Natural killer cell treated with Interleukin-12 subunit alpha and Interleukin-12 subunit beta and Interleukin-15 and Interleukin-18, amount 100 ng/mL, for 72 hours (primary cell): Measurements from ENCODE around the gene CHD9NB. TPM values are rescaled to one million over a fixed set of nuclear protein-coding genes. Genes with fewer than 3 reads are reported as not detected.
"Not testable (repeated sequence)": the region's sequence is repeated elsewhere in the genome, so short reads cannot be mapped to it uniquely, and the experiment has no call there.

Source experiments
- ATAC-seq, 2 donors: fragments of 150-1000 bp; cut with Tn5 transposase in 1 of 2; sonication (Bioruptor Pico), chemical (Tn5 transposase) in 1 of 2; 2 replicates each; pipeline ENCODE4 v1.10.0; 2021
- DNase-seq: peaks from one replicate; pipeline ENCODE4 v3.0.0; 2022; ENCODE audit warnings: low spot score
- H3K27ac Mint-ChIP-seq, 2 donors: 1 replicate in 1 of 2; 2 replicates in 1 of 2; pipeline ENCODE4 v1.8.0; 2022; ENCODE audit warnings: mixed read lengths in 2 of 2, mild to moderate bottlenecking in 1 of 2, moderate library complexity in 1 of 2
- H3K27me3 Mint-ChIP-seq, 2 donors: 1 replicate in 1 of 2; 2 replicates in 1 of 2; pipeline ENCODE4 v1.8.0; 2022; ENCODE audit warnings: mixed read lengths in 2 of 2
- H3K36me3 Mint-ChIP-seq: one replicate; pipeline ENCODE4 v1.8.0; 2022; ENCODE audit warnings: mixed read lengths
- H3K4me1 Mint-ChIP-seq, 2 donors: 1 replicate in 1 of 2; 2 replicates in 1 of 2; pipeline ENCODE4 v1.8.0; 2022; ENCODE audit warnings: low read depth in 2 of 2, mixed read lengths in 2 of 2, mild to moderate bottlenecking in 1 of 2
- H3K4me3 Mint-ChIP-seq: one replicate; pipeline ENCODE4 v1.8.0; 2022; ENCODE audit warnings: mixed read lengths
- H3K9me3 Mint-ChIP-seq: 2 replicates; pipeline ENCODE4 v1.8.0; 2022; ENCODE audit warnings: mixed read lengths
- total RNA-seq, 2 donors: library from RNA; stranded (reverse); gene quantifications; one replicate each; pipeline ENCODE4 v1.2.3, GENCODE V29; 2022

Gene CHD9NB
- total RNA-seq, 2 donors from 2014 or later, result 0.17 TPM; not detected in 1

GRCh38 chr16:53078247-53078646 lies 25.6 kb upstream of the CHD9NB start:
- Mint-ChIP-seq H3K27me3 (no peaks in the 10 kb centered on the region), H3K36me3 (no peaks in the 10 kb centered on the region), H3K4me1 (peaks cover 5 to 18% of the 10 kb centered on the region in 2 donors), H3K27ac (no peak overlapping the region), H3K4me3 (no peak overlapping the region), H3K9me3 (no peaks in the 10 kb centered on the region)
- no peak for ATAC-seq
- DNase-seq, result no peak

- H3K4me1 Mint-ChIP-seq, result peaks cover 1 to 17% of the 10 kb centered on the region in 2 donors
- H3K9me3 Mint-ChIP-seq, ATAC-seq, H3K27ac Mint-ChIP-seq, H3K36me3 Mint-ChIP-seq, H3K4me3 Mint-ChIP-seq, H3K27me3 Mint-ChIP-seq, DNase-seq: not testable (repeated sequence)
These were observed 22.8 kb upstream of the CHD9NB start for GRCh38 chr16:53075461-53075860.

- not testable (repeated sequence) for H3K4me3 Mint-ChIP-seq
- H3K4me1 Mint-ChIP-seq, result peaks cover 11 to 29% of the 10 kb centered on the region in 2 donors
These were observed 21.6 kb upstream of the CHD9NB start for GRCh38 chr16:53074296-53074695.

GRCh38 chr16:53073022-53073421 lies 20.3 kb upstream of the CHD9NB start:
- H3K27ac Mint-ChIP-seq, result peak overlapping the region in 1 of 2 donors; percentile 37
- no peak overlapping the region for H3K4me3 Mint-ChIP-seq
- H3K4me1 Mint-ChIP-seq, result peaks cover 21 to 32% of the 10 kb centered on the region in 2 donors
- no peaks in the 10 kb centered on the region for H3K9me3 Mint-ChIP-seq
- H3K36me3 Mint-ChIP-seq, result peaks cover 5% of the 10 kb centered on the region
- no peaks in the 10 kb centered on the region for H3K27me3 Mint-ChIP-seq
- ATAC-seq, result no peak
- DNase-seq, result no peak

More at GRCh38 chr16:53074296-53074695, 21.6 kb upstream of the CHD9NB start:
- not testable (repeated sequence) for DNase-seq, H3K36me3 Mint-ChIP-seq, H3K9me3 Mint-ChIP-seq, ATAC-seq, H3K27ac Mint-ChIP-seq, H3K27me3 Mint-ChIP-seq

- Mint-ChIP-seq H3K27ac (no peak overlapping the region), H3K4me3 (no peak overlapping the region), H3K36me3 (peaks cover 5% of the 10 kb centered on the region), H3K4me1 (peaks cover 26 to 38% of the 10 kb centered on the region in 2 donors), H3K9me3 (no peaks in the 10 kb centered on the region), H3K27me3 (no peaks in the 10 kb centered on the region)
- DNase-seq (no peak), ATAC-seq (no peak)
These were observed 19.1 kb upstream of the CHD9NB start for GRCh38 chr16:53071748-53072301.

GRCh38 chr16:53069772-53070171 lies 17.1 kb upstream of the CHD9NB start:
- peak overlapping the region in 1 of 2 donors; percentile 32 for H3K27ac Mint-ChIP-seq
- peaks cover 34 to 54% of the 10 kb centered on the region in 2 donors for H3K4me1 Mint-ChIP-seq
- H3K27me3 Mint-ChIP-seq, result no peaks in the 10 kb centered on the region
- DNase-seq, result no peak
- H3K36me3 Mint-ChIP-seq, result peaks cover 5% of the 10 kb centered on the region
- peak overlapping the region; percentile 46 for H3K4me3 Mint-ChIP-seq
- H3K9me3 Mint-ChIP-seq, result no peaks in the 10 kb centered on the region
- no peak for ATAC-seq

GRCh38 chr16:53068423-53068833 lies 15.7 kb upstream of the CHD9NB start:
- peaks cover 36 to 57% of the 10 kb centered on the region in 2 donors for H3K4me1 Mint-ChIP-seq
- peak overlapping the region; percentile 13 to 69 for H3K27ac Mint-ChIP-seq
- DNase-seq, result no peak
- peak overlapping the region; percentile 81 for H3K4me3 Mint-ChIP-seq
- no peaks in the 10 kb centered on the region for H3K9me3 Mint-ChIP-seq
- H3K27me3 Mint-ChIP-seq, result no peaks in the 10 kb centered on the region
- peak; percentile 67 to 80 for ATAC-seq
- peaks cover 5% of the 10 kb centered on the region for H3K36me3 Mint-ChIP-seq

- no peak for ATAC-seq
- Mint-ChIP-seq H3K27ac (peak overlapping the region in 1 of 2 donors; percentile 69), H3K4me3 (peak overlapping the region; percentile 81), H3K36me3 (peaks cover 5% of the 10 kb centered on the region), H3K4me1 (peaks cover 36 to 57% of the 10 kb centered on the region in 2 donors), H3K27me3 (no peaks in the 10 kb centered on the region), H3K9me3 (no peaks in the 10 kb centered on the region)
- no peak for DNase-seq
These were observed 15.0 kb upstream of the CHD9NB start for GRCh38 chr16:53067675-53068074.

GRCh38 chr16:53065461-53066061 lies 12.9 kb upstream of the CHD9NB start:
- Mint-ChIP-seq H3K4me1 (peaks cover 45 to 63% of the 10 kb centered on the region in 2 donors), H3K4me3 (no peak overlapping the region), H3K36me3 (peaks cover 5% of the 10 kb centered on the region)

GRCh38 chr16:53064081-53064578 lies 11.4 kb upstream of the CHD9NB start:
- DNase-seq (no peak), ATAC-seq (no peak)
- no peaks in the 10 kb centered on the region for H3K9me3 Mint-ChIP-seq
- no peaks in the 10 kb centered on the region for H3K27me3 Mint-ChIP-seq
- H3K36me3 Mint-ChIP-seq, result peaks cover under 1% of the 10 kb centered on the region
- H3K27ac Mint-ChIP-seq, result no peak overlapping the region
- peaks cover 32 to 51% of the 10 kb centered on the region in 2 donors for H3K4me1 Mint-ChIP-seq
- no peak overlapping the region for H3K4me3 Mint-ChIP-seq

More at GRCh38 chr16:53065461-53066061, 12.9 kb upstream of the CHD9NB start:
- Mint-ChIP-seq H3K27ac (no peak overlapping the region), H3K27me3 (no peaks in the 10 kb centered on the region), H3K9me3 (no peaks in the 10 kb centered on the region)
- DNase-seq (no peak), ATAC-seq (no peak)

GRCh38 chr16:53061701-53062159 lies 9.0 kb upstream of the CHD9NB start:
- DNase-seq, result no peak
- Mint-ChIP-seq H3K4me3 (no peak overlapping the region), H3K36me3 (no peaks in the 10 kb centered on the region), H3K4me1 (peaks cover 33 to 49% of the 10 kb centered on the region in 2 donors), H3K9me3 (no peaks in the 10 kb centered on the region), H3K27me3 (no peaks in the 10 kb centered on the region), H3K27ac (no peak overlapping the region)
- peak in 1 of 2 donors; percentile 46 for ATAC-seq

- Mint-ChIP-seq H3K9me3 (no peaks in the 10 kb centered on the region), H3K4me3 (no peak overlapping the region), H3K4me1 (peaks cover 33 to 45% of the 10 kb centered on the region in 2 donors), H3K27me3 (no peaks in the 10 kb centered on the region), H3K27ac (no peak overlapping the region), H3K36me3 (no peaks in the 10 kb centered on the region)
- DNase-seq (no peak), ATAC-seq (no peak)
These were observed 8.6 kb upstream of the CHD9NB start for GRCh38 chr16:53061256-53061655.

- Mint-ChIP-seq H3K4me3 (no peak overlapping the region), H3K27ac (no peak overlapping the region), H3K27me3 (no peaks in the 10 kb centered on the region), H3K4me1 (peaks cover 28 to 38% of the 10 kb centered on the region in 2 donors), H3K9me3 (no peaks in the 10 kb centered on the region), H3K36me3 (no peaks in the 10 kb centered on the region)
- DNase-seq (no peak), ATAC-seq (no peak)
These were observed 7.0 kb upstream of the CHD9NB start for GRCh38 chr16:53059672-53060071.

GRCh38 chr16:53058882-53059281 lies 6.2 kb upstream of the CHD9NB start:
- peak overlapping the region in 1 of 2 donors; percentile 38 for H3K27ac Mint-ChIP-seq
- ATAC-seq (no peak), DNase-seq (no peak)
- H3K9me3 Mint-ChIP-seq, result no peaks in the 10 kb centered on the region
- no peaks in the 10 kb centered on the region for H3K36me3 Mint-ChIP-seq
- no peaks in the 10 kb centered on the region for H3K27me3 Mint-ChIP-seq
- peaks cover 31 to 43% of the 10 kb centered on the region in 2 donors for H3K4me1 Mint-ChIP-seq
- no peak overlapping the region for H3K4me3 Mint-ChIP-seq
